C1 segment of cervical spinal cord (tissue), 14 donors: ENCODE measurements around the gene SUSD4.

ENCODE experiments used
- DNase-seq, 14 donors: peaks; one replicate each; lab custom pipeline; 2025; lab: John Stamatoyannopoulos, UW

The SUSD4 gene

DNA sequence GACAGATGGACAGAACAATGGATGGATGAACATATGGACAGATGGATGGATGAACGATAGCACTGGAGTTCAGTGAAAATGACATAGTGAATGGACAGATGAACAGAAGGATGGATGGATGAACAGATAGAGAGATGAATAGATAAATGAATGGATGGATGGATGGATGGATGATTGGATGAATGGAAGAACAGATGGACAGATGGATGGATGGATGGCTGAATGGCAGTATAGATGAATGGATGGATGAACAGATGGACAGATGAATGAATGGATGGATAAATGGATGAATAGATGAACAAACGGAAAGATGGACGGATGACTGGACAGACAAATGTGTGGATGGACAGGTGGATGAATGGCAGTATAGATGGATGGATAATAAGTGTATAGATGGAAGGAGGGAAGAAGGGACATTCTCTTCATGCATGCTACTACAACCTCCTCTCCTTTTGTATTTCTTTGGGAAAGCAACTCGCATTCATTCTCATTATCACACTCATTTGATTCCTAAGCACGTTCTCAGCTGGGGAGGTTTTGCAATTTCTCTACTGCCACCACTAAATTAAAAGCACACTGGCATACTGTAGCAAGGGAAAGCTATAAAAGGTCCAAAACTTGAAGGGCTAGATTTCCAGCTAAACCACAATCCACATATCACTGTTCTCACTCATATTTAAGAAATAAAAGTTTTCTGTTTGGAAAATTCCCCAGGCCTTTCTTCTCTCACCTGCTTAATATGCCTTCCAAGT, 34.1 kb downstream of the SUSD4 start:
- DNase-seq, result no peak

DNA sequence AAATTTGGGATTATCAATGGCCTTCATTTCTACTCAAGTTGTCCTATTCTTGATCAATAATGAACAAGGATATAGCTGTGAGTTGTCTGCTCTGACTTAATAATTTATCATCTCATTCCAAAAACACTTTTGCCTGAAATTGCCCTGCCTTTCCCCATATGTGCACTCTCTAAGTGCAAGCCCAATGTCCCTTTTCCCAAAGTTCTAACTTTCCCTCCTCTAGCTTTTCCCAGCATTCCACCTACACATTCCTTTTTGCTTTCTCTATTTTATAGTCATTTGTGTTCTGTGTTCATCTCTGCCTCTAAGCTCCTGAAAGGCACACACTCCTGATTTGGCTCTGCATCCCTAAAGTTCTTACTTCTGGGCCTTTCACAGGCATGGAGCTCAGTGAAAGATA, 34.7 kb downstream of the SUSD4 start:
- no peak for DNase-seq

DNA sequence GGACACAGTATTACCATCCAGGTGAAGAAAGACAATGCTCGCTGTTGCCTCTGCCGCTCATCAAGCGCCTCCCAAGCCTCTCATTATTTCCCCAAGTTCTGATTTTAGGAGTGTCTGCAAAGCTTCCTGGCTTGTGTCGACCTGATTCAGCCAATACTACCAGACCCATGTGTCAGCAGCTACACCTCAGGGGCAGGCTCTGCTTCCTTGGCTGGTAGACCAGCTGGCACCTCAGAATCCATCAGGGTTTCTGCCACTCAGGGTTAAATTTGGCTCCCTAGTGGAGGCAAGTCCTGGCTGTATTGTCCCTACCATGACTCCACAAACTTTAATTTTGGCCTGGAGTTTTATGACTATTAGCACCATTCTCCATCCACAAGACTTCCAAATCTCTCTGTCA, 35.4 kb downstream of the SUSD4 start:
- no peak for DNase-seq

DNA sequence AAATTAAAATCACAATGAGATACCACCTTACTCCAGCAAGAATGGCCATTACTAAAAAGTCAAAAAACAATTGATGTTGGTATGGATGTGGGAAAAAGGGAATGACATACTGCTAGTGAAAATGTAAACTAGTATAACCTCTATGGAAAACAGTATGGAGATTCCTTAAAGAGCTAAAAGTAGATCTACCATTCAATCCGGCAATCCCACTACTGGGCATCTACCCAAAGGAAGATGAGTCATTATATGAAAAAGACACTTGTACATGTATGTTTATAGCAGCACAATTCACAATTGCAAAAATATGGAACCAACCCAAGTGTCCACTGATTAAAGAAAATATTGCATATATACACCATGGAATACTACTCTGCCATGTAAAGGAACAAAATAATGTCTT, 37.2 kb downstream of the SUSD4 start:
- no peak for DNase-seq

DNA sequence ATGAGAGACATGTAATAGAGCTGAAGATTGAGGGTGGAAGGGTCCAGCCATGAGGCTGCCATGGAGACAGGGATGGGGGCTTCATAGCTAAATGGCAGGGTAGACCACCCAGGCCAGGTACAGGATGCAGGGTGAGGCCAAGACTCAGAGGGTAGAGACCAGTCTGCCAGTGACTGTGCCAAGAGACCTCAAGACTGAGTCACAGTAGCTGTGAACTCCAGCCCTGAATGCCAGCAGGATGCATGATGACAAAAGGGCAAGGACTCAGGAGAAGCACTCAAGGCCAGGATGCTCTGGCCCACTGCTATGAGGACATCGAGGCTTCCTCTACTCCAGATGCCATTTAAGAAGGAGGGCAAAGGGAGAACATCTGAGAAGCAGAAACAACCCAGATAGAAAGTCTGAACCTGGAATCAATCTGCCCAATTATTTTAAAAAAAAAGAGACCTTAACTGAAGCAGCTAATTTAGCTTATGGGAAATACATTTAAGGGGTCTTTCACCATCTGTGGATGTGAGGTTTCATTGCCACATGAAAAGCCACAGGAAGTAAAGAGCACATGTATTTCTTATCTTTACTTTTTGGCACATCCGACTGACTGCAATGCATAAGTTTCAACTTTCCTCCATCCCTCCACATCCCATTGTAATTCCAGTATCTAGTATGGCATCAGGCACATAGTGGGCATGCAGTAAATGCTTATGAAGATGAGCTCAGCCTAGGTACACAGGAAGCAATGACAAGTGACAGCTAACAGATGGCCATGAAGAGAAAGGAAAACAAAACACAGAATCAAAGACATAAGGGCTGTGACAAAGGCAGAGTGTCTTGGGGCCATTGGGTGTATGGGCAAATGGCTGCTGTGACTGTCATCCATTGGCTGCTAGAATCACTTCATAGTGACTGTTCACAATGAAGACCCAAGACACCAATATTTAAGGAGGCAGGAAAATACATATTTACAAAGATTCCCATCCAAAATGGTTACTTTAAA, 40.2 kb downstream of the SUSD4 start:
- DNase-seq, result no peak

DNA sequence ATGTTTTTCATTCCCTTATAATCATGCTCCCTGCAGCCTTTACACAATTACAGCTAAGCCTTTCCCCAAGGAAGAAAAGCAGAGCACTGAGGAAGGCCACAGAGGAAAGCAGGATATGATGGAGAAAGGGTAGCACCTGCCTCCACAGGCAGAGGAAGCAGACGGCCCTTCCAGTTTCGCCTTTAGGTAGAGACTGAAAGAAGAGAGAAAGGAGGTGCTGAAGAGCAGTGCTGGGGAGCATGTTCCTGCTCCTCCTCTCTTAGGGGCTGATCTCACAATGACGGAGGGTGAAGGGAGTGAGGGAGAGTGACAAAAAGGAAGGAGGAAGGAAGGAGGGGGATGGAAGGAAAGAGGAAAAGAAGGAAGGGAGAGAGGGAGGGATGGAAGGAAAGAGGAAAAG, 41.1 kb downstream of the SUSD4 start:
- DNase-seq, result no peak

DNA sequence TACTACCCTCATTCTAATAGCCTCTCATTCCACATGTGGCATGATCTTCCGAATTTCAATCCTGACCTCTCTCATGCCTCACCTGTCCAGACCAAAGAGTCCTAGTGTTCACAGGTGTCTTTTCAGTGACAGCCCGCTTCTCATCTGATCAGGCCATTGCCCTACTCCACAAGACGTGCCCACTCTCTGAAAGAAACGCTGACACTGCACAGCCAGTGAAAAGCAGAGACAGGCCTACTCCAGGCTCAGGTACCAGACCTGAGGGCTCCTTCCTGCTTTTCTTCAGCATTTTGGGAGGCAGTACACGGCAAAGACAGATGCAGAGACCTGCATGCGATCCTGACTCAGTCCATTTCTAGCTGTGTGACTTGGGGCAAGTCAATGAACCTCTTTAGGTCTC, 43.0 kb downstream of the SUSD4 start:
- DNase-seq, result no peak

DNA sequence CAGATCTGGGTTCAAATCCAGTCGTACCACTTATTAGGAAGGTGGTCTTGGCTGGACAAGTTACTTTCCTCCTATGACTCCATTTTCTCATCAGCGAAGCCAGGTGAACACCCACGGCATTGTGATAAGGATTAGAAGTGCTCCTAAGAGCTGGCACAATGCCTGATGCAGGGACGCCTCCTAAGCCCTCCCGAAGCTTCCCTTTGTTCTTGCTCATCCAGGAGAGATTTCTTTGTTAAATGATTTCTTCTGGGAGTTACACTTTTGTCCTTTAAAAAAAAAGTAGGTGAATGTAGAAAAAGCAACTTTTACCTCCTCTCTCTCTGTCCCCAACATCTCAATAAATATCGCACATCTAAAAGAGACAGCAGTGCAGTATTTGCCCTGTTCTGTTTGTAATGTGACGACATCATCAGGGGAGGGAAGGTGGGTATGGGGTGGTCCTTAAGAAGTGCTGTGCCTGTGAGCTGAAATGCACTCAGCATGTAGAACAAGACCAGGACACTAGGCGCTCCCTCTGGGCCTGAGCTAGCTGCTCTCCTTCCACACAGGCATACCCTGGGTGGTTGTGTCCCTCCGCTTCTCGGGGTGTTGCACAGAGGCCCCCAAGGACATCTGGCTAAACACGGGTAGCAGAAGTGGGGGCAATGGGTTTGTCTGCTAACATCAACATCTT, 43.9 kb downstream of the SUSD4 start:
- no peak for DNase-seq

DNA sequence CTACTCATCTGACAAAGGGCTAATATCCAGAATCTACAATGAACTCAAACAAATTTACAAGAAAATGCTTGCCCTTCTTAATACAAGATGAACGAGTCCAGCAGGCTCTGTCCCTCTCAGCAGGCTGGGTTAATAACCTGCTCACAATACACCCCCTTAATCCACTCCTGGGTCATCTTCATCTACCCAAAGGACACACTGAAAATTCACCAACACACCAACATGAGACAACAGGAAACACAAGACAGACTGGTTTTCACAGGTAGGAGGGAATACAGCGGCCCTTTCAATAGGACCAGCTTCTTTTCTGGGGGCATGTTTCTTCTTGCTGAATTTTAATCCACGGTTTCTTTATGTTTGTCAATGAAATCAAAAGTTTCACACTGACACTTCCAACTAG, 44.6 kb downstream of the SUSD4 start:
- DNase-seq, result no peak

DNA sequence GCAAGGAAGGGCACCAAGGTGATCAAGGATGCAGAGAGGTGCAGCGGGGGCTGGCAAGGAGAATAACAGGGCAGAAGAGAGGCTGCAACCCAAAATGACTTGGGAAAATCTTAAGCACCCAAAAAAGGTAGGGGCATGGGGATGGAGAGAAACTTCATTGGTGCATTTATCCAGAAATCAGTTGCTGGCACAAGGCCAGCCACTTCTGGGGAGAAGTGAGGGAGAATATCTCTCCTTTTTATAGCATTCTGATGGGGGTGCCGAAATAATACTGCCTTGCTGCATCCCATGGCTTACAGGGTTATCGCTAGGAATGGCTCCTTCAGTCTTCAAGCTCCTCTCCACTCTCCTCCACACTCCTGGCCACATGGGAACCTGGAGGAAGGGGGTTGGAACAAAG, 47.9 kb downstream of the SUSD4 start:
- DNase-seq, result no peak

DNA sequence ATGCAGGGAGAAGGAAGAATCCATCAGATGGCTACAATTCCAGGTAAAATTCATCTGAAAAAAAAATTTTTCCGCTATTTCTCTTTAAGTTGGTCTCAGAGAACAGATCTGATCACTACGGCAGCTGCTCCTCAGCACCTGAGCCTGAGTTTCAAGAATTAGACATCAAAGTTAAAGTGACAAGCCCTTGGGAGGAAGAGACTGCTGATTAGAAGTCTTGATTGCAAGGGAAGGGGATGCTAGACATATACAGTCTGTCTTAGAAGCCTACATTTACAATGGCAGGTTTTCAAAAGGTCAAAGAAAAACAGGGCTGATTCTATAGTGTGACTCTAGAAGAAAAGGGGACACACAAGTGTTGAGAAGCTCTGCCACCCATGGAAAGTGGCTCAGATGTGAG, 48.3 kb downstream of the SUSD4 start:
- no peak for DNase-seq

DNA sequence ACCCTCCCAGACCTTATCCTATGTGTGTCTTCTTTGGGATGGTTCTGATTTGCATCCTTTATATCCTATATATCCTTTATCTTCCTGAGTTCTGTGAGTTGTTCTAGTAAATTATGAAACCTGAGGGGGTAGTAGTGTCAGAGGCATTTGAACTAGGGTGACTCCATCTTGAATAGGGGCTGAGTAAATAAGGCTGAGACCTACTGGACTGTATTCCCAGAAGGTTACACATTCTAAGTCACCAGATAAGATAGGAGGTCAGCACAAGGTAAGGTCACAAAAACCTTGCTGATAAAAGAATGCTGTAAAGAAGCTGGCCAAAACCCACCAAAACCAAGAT, 50.6 kb downstream of the SUSD4 start:
- DNase-seq, result no peak

DNA sequence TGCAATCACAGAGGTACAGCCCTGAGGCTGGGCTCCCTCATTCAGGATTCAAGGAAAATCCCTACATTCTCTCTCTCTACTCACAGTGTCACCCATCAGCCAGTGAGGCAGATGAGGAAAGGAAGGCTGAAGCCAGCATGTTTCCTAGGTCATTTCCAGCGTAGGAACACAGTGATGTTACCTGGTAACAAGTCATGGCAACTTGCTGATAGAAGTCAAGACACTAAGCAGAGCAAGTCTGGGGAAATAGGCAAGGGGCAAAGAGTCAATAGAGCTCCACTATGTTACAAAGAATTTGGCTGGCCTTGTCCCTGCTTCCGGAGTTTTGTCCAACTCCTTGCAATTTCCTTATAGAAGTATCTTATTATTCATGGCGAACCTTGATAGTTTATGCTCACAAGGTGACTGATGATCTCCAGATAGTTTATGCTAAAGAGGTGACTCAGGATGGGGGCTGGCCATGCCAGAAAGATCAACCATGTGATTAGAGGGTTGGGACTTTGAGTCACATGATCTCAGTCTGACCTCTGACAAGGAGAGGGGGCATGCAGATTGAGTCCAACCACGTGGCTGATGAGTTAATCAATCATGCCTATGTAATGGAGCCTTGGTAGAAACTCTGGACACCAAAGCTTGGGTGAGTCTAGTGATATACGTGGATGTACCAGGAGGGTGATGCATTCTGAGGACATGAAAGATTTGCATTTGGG, 51.1 kb downstream of the SUSD4 start:
- DNase-seq, result no peak

DNA sequence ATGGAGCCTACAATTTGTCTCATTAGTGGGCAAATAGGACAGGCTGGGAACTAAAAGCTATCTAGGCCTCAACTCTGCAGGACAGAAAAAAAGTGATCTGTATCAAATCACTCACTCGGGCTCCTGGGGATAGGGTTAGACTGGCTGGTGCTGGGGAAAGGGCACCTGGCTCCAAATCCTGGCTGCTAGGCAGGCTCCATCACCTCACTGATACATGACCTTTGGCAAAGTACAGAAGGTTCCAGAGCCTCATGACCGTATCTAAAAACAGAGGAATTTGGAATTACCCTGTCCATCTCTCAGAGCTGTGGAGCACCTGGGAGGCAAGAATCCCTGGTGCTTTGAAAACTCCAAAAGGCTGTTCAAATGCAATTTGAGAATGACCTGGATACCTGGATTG, 51.7 kb downstream of the SUSD4 start:
- DNase-seq, result no peak

DNA sequence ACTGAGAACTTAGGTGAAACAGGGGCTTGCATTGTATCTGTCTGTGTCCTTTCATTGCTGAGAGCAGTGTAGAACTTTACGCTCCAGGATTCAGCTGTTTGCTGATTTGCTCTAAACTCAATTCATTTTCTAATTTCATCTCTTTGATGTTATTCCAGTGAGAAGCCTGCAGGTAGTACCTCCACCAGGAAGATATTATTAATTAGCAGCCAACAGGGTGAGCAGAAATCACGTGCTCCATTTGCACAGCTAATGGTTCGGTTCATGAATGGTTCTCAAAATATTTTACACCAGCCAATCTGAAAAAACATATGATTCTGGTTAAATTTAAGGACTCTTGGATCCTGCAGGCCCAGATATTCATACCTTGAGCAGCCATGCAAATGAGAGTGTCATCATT, 52.1 kb downstream of the SUSD4 start:
- DNase-seq, result no peak

DNA sequence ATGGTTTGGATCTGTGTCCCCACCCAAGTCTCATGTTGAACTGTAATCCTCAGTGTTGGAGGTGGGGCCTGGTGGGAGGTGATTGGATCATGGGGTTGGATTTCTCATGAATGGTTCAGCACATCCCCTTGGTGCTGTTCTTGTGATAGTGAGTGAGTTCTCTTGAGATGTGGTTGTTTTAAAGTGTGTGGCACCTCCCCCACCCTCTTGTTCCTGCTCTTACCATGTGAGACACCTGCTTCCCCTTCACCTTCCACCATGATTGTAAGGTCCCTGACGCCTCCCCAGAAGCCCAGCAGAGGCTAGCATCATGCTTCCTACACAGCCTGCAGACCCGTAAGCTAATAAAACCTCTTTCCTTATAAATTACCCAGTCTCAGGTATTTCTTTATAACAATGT, 55.8 kb downstream of the SUSD4 start:
- DNase-seq, result no peak

DNA sequence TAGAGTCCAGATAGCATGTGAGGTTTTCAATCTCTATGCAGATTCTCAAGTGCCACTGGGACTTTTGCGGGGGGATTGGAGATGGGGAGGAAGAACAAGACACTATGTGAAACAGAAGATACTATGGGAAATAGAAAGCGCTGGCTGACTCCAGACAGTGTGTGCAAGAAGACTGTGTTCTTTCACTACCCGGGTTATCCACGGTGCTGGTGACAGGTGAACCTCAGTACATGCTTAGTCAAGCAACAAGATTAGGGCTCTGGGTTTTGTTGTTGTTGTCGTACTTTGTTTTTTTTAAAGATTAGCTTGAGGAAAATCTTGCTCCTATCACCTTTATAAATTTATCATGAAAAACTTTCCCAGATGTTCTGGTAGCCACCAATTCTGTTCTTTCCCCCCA, 56.4 kb downstream of the SUSD4 start:
- DNase-seq, result no peak

DNA sequence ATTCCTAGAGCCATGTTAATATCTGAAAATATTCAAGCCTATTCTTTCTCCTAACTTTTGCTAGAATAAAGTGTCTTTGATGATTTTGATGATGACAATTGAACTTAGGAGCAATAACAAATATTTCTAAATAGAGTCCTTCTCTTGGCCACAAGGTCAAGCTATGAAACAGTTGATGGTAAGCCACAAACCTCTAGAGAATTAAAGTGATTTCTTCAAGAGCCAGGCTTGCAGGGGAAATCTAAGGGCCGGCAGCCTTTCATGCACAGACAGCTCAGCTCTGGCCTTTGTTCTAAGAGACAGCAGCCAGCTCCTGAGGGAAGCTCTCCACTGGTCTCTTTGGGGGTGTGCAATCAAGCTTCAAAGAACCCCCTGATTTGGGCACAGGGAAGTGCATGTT, 59.0 kb downstream of the SUSD4 start:
- no peak for DNase-seq

DNA sequence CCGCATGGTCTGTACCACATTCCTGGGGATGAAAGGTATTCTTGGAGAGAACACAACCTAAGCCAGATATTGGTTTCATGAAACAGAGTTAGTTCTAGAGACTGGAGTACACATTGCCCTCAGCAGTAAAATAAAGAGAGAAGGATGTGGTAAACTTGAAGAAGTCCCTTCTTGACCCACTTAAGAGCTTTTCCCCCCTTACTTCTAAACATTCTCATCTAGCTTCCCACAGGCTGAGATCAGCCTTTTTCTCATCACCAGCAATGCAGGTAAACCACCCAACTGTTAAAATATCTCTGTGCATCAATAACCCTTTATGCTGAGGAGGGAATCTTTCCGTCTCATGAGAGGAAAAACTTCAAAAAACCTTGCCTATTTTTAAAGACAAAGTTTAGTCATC, 62.6 kb downstream of the SUSD4 start:
- DNase-seq, result no peak

DNA sequence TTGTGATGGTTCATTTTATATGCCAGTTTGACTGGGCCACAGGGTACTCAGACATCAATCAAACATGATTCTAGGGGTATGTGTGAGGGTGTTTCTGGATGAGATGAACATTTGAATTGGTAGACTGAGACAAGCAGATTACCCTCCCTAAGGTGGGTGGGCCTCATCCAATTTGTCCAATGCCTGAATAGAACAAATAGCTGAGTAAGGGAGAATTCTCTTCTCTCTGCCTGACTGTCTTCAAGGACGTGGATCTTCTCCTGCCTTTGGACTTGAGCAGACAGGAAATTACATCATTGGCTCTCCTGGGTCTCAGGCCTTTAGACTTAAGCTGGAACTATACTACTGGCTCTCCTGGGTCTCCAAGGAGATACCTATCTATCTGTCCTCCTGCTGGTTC, 64.4 kb downstream of the SUSD4 start:
- no peak for DNase-seq

DNA sequence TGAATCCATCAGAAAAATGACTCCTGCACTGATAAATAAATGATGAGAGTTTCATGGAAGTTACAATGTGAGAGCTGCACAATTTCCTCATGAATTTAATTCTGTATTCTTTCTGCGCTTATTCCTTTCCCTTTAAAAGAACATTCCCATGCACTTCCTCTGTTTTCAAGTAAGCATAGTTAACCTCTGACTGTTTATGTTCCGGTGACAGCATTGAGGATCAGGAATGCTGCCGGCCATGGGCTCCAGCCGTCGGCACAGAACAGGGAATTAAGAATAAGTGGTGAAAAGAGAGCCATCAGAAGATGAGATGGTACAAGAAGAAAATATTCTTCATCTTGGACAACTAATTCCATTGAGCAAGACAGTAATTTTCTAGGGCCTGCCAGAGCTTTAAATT, 65.3 kb downstream of the SUSD4 start:
- DNase-seq, result no peak

DNA sequence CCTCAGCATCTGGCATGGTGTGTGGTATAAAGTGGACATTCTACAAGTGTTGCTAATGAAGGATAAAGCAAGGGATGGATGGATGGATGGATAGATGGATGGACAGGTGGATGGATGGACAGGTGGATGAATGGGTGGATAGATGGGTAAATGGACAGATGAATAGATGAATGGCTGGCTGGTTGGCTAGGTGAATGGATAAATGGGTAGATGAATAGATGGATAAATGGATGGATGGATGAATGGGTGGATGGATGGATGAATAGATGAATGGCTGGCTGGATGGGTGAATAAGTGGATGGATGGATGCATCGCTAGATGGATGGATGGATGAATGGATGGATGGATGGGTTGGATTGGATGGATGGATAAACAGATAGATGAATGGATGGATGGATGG, 66.2 kb downstream of the SUSD4 start:
- no peak for DNase-seq
